Panc1 (cell line): ENCODE results near the gene PTGR3. TPM values are rescaled to one million over a fixed set of nuclear protein-coding genes. Genes with fewer than 3 reads are reported as not detected.

Experiments
- ATAC-seq: fragments of 200-7000 bp; cut with Tn5 transposase; 2 replicates; pipeline ENCODE4 v1.9.1; 2020; ENCODE audit warnings: mild to moderate bottlenecking, moderate library complexity
- BruUV-seq: library from RNA; stranded (reverse); fragments of 400-500 nt; replicated peaks from 2 replicates; lab custom pipeline; 2021; lab: Mats Ljungman, UMichigan
- CTCF ChIA-PET: fragments of 300-600 bp; sonication (Branson Sonifier 250); formaldehyde crosslinking; loops from one replicate; lab custom pipeline; 2022; ENCODE audit warnings: antibody characterized with exemption; lab: Charles Lee
- POLR2A ChIA-PET: fragments of 300-600 bp; sonication (Branson Sonifier 250); formaldehyde crosslinking; loops from one replicate; lab custom pipeline; 2022; ENCODE audit warnings: antibody characterized with exemption; lab: Charles Lee
- DNase-seq: peaks from one replicate; pipeline ENCODE4 v3.0.0-alpha.2; 2010; ENCODE audit warnings: low read depth, low spot score
- H3K27ac ChIP-seq: 2 replicates; pipeline ENCODE4 v1.5.1; 2011; ENCODE audit warnings: mild to moderate bottlenecking, low read length, inconsistent platforms
- H3K27me3 ChIP-seq: fragments of 200-500 bp; sonication (Bioruptor generic); 2 replicates; pipeline ENCODE4 v1.6.0; 2014; ENCODE audit warnings: low read length, inconsistent platforms; ENCODE audit not compliant: control insufficient read depth, insufficient read depth
- H3K36me3 ChIP-seq: fragments of 200-500 bp; sonication (Bioruptor generic); 2 replicates; pipeline ENCODE4 v1.5.1; 2014; ENCODE audit warnings: inconsistent platforms, mild to moderate bottlenecking, low read length, moderate library complexity; ENCODE audit not compliant: control insufficient read depth, insufficient read depth
- H3K4me1 ChIP-seq: 2 replicates; pipeline ENCODE4 v1.5.1; 2011; ENCODE audit warnings: inconsistent platforms, mild to moderate bottlenecking, low read length, moderate library complexity; ENCODE audit not compliant: control insufficient read depth, insufficient read depth
- H3K4me3 ChIP-seq, 2 experiments: 2 replicates each; pipeline ENCODE4 v1.5.1; 2011 to 2012; ENCODE audit warnings: low read depth in 2 of 2, low read length in 2 of 2, mild to moderate bottlenecking in 2 of 2, inconsistent platforms in 1 of 2, moderate library complexity in 1 of 2
- H3K9me3 ChIP-seq: fragments of 200-500 bp; sonication (Bioruptor generic); 2 replicates; pipeline ENCODE4 v1.5.1; 2014; ENCODE audit warnings: low read depth, mild to moderate bottlenecking, inconsistent platforms, low read length, moderate library complexity; ENCODE audit not compliant: control insufficient read depth, insufficient read depth
- CTCF ChIP-seq: fragments of 450-650 bp; IDR thresholded peaks from 2 replicates; pipeline ENCODE4 v1.5.1; 2017; ENCODE audit warnings: mild to moderate bottlenecking
- POLR2AphosphoS5 ChIP-seq: IDR thresholded peaks from 2 replicates; pipeline ENCODE4 v1.6.1; 2012; ENCODE audit warnings: mild to moderate bottlenecking, low read depth, low read length, moderate library complexity
- REST ChIP-seq, 2 experiments: IDR thresholded peaks; 2 replicates each; pipeline ENCODE4 v1.6.1; 2011 to 2012; ENCODE audit warnings: low read depth in 2 of 2, control low read depth in 1 of 2, low read length in 1 of 2, mild to moderate bottlenecking in 1 of 2, moderate library complexity in 1 of 2; ENCODE audit not compliant: insufficient read depth in 1 of 2
- SIN3A ChIP-seq: IDR thresholded peaks from 2 replicates; pipeline ENCODE4 v1.6.1; 2012; ENCODE audit warnings: low read depth, mild to moderate bottlenecking, low read length, moderate library complexity, borderline replicate concordance; ENCODE audit not compliant: insufficient read depth
- TCF7L2 ChIP-seq: IDR thresholded peaks from 2 replicates; pipeline ENCODE4 v1.6.1; 2011; ENCODE audit warnings: mild to moderate bottlenecking, low read depth, low read length, inconsistent platforms
- in situ Hi-C: cut with HindIII; loops from 2 replicates; pipeline ENCODE4 v1.10.0; 2016; ENCODE audit warnings: low sequenced_read_pairs, low pct_unique_long_range_greater_than_20kb
- intact Hi-C: fragments of 100-400 bp; cut with micrococcal nuclease; formaldehyde crosslinking; loops from one replicate; pipeline ENCODE4 v1.10.0; 2022; ENCODE audit not compliant: unreplicated experiment
- total RNA-seq: library from RNA; stranded (reverse); gene quantifications from one replicate; pipeline ENCODE4 v1.2.1, GENCODE V29; 2021; ENCODE audit not compliant: unreplicated experiment

Gene PTGR3
- total RNA-seq, 1 experiment from 2014 or later: 45.0 TPM

- CTCF ChIA-PET: no interaction called here
- in situ Hi-C loops: no loop called here
Observed at GRCh38 chr18:75244351-75245313, 35.7 kb upstream of the PTGR3 start.

More at GRCh38 chr18:75244351-75245313, 35.7 kb upstream of the PTGR3 start:
- intact Hi-C loops: loop anchor here (10.0 kb wide), 1 partner anchor 590 kb away; no protein-coding TSS in a partner anchor
- H3K27ac ChIP-seq: no peak overlapping the region; the same call in 1 of the 2 replicates
- no peaks in the 10 kb centered on the region for H3K27me3 ChIP-seq
- H3K9me3 ChIP-seq: no peaks in the 10 kb centered on the region
- peaks cover 27% of the 10 kb centered on the region for H3K4me1 ChIP-seq
- BruUV-seq: no TSS peak
- DNase-seq (no peak), ATAC-seq (peak; percentile 60)
- H3K4me3 ChIP-seq: no peak overlapping the region
- H3K36me3 ChIP-seq: no peaks in the 10 kb centered on the region
- POLR2A ChIA-PET: interaction anchor here (0.5 kb wide), 1 partner anchor 192 kb away, joined by 3 read pairs; no protein-coding TSS in a partner anchor
- TF ChIP-seq REST (IDR thresholded peaks at IDR 0.05; ENCODE audit: insufficient read depth in 1 of 2, low read depth in 2 of 2, low read length in 1 of 2) (no peak), POLR2AphosphoS5 (no peak), SIN3A (no peak), CTCF (no peak), TCF7L2 (no peak)
